Measurements from ENCODE around the gene RHCG.

DNA sequence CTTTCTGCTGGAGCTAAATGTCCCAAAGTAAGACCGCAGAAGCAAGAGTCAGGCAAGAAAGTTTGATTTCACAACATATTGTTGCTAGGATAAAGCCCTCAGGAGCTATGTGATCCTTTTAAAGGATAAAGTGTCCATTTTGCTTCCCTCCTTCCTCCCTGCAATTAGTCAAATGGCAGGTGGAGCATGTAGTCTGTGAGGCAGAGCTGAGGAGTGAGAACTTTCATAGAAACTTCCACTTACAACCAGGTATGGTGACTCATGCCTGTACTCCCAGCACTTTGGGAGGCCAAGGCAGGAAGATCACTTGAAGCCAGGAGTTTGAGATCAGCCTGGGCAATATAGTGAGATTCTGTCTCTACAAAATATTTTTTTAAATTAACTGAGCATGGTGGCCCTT lies 25.2 kb upstream of the RHCG start:
- TF ChIP-seq, protein P1, sequence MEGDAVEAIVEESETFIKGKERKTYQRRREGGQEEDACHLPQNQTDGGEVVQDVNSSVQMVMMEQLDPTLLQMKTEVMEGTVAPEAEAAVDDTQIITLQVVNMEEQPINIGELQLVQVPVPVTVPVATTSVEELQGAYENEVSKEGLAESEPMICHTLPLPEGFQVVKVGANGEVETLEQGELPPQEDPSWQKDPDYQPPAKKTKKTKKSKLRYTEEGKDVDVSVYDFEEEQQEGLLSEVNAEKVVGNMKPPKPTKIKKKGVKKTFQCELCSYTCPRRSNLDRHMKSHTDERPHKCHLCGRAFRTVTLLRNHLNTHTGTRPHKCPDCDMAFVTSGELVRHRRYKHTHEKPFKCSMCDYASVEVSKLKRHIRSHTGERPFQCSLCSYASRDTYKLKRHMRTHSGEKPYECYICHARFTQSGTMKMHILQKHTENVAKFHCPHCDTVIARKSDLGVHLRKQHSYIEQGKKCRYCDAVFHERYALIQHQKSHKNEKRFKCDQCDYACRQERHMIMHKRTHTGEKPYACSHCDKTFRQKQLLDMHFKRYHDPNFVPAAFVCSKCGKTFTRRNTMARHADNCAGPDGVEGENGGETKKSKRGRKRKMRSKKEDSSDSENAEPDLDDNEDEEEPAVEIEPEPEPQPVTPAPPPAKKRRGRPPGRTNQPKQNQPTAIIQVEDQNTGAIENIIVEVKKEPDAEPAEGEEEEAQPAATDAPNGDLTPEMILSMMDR (IDR thresholded peaks at IDR 0.05): no peak
- no peak for TF ChIP-seq POLR2A (IDR thresholded peaks at IDR 0.05)
